Measurements from ENCODE around the gene BRAF.
A peak's percentile ranks its signal among the peaks of the same experiment; 100 is the strongest.
"Not testable (repeated sequence)": the region's sequence is repeated elsewhere in the genome, so short reads cannot be mapped to it uniquely, and the experiment has no call there.

Gene BRAF

DNA sequence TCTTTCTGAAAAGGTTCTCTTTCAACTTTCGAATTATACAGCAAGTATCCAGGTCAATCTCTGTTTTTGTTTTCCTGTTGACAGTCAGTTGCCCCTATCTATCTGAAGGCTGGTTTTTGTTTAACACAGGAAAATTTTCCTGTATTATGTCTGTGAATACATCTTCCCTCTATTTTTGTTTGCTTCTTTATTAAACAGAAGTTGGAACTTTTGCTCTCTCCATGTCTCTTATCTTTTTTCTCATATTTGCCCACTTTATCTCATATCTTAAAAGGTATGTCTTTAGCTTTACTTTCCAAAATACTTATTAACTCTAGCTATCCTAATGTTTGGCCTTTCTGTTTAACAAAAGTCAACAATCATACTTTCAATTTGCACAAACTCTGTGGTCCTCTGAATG lies 95.0 kb downstream of the BRAF start:
- Histone ChIP-seq H3K4me1 (ENCODE audit: control insufficient read depth in 1 of 2, insufficient read depth in 1 of 2, low read depth in 1 of 2, low read length in 1 of 2) (no peaks in the 10 kb centered on the region), H3K27me3 (no peaks in the 10 kb centered on the region), H3K36me3 (peaks cover 48% of the 10 kb centered on the region), H3K4me3 (ENCODE audit: low read depth in 1 of 2, low read length in 1 of 2) (no peak overlapping the region), H3K27ac (no peak overlapping the region), H3K9me3 (no peaks in the 10 kb centered on the region)
- TF ChIP-seq, protein P1, sequence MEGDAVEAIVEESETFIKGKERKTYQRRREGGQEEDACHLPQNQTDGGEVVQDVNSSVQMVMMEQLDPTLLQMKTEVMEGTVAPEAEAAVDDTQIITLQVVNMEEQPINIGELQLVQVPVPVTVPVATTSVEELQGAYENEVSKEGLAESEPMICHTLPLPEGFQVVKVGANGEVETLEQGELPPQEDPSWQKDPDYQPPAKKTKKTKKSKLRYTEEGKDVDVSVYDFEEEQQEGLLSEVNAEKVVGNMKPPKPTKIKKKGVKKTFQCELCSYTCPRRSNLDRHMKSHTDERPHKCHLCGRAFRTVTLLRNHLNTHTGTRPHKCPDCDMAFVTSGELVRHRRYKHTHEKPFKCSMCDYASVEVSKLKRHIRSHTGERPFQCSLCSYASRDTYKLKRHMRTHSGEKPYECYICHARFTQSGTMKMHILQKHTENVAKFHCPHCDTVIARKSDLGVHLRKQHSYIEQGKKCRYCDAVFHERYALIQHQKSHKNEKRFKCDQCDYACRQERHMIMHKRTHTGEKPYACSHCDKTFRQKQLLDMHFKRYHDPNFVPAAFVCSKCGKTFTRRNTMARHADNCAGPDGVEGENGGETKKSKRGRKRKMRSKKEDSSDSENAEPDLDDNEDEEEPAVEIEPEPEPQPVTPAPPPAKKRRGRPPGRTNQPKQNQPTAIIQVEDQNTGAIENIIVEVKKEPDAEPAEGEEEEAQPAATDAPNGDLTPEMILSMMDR (IDR thresholded peaks at IDR 0.05) = no peak

DNA sequence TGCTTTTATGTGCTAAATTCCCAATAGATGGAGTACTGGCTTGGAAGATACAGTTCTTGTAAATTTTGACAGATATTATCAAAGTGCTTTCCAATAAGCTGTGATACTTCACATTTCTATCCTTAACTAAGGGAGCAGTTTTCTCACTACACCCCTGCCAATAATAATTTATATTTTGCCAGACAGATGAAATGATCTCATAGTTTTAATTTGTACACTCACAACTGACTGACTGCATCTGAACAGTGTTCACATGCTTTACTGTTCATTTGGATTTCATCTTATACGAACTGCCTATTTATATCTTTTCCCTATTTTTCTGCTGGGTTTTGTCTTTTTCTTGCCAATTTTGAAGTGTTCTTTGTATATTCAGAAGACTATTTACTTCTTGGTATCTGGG lies 96.0 kb downstream of the BRAF start:
- Histone ChIP-seq H3K27me3 (no peaks in the 10 kb centered on the region), H3K4me3 (ENCODE audit: low read depth in 1 of 2, low read length in 1 of 2) (no peak overlapping the region), H3K9me3 (no peaks in the 10 kb centered on the region), H3K36me3 (peaks cover 38% of the 10 kb centered on the region), H3K27ac (no peak overlapping the region), H3K4me1 (ENCODE audit: control insufficient read depth in 1 of 2, insufficient read depth in 1 of 2, low read depth in 1 of 2, low read length in 1 of 2) (no peaks in the 10 kb centered on the region)
- TF ChIP-seq, protein P1 (IDR thresholded peaks at IDR 0.05) = no peak

- not testable (repeated sequence) for H3K36me3 ChIP-seq; H3K4me3 ChIP-seq (ENCODE audit: low read depth in 1 of 2, low read length in 1 of 2); H3K4me1 ChIP-seq (ENCODE audit: control insufficient read depth in 1 of 2, insufficient read depth in 1 of 2, low read depth in 1 of 2, low read length in 1 of 2); H3K27me3 ChIP-seq; H3K27ac ChIP-seq; H3K9me3 ChIP-seq
Observed at GRCh38 chr7:140817383-140817782, 107.3 kb downstream of the BRAF start.

- H3K27me3 ChIP-seq = no peaks in the 10 kb centered on the region
- TF ChIP-seq, protein P1 (IDR thresholded peaks at IDR 0.05) = peak; percentile 67
- H3K4me1 ChIP-seq (ENCODE audit: control insufficient read depth in 1 of 2, insufficient read depth in 1 of 2, low read depth in 1 of 2, low read length in 1 of 2) = peaks cover 0 to 5% of the 10 kb centered on the region in 2 experiments
- no peak overlapping the region for H3K27ac ChIP-seq
- H3K36me3 ChIP-seq = peaks cover 4% of the 10 kb centered on the region
- H3K4me3 ChIP-seq (ENCODE audit: low read depth in 1 of 2, low read length in 1 of 2) = no peak overlapping the region
- H3K9me3 ChIP-seq = no peaks in the 10 kb centered on the region
Observed at GRCh38 chr7:140810830-140811556, 113.7 kb downstream of the BRAF start.

- TF ChIP-seq, protein P1 (IDR thresholded peaks at IDR 0.05) = no peak
- no peaks in the 10 kb centered on the region for H3K9me3 ChIP-seq
- peaks cover 0 to 5% of the 10 kb centered on the region in 2 experiments for H3K4me1 ChIP-seq (ENCODE audit: control insufficient read depth in 1 of 2, insufficient read depth in 1 of 2, low read depth in 1 of 2, low read length in 1 of 2)
- H3K27ac ChIP-seq = no peak overlapping the region
- no peaks in the 10 kb centered on the region for H3K27me3 ChIP-seq
- no peak overlapping the region for H3K4me3 ChIP-seq (ENCODE audit: low read depth in 1 of 2, low read length in 1 of 2)
- peaks cover 7% of the 10 kb centered on the region for H3K36me3 ChIP-seq
Observed at GRCh38 chr7:140810385-140810784, 114.3 kb downstream of the BRAF start.

DNA sequence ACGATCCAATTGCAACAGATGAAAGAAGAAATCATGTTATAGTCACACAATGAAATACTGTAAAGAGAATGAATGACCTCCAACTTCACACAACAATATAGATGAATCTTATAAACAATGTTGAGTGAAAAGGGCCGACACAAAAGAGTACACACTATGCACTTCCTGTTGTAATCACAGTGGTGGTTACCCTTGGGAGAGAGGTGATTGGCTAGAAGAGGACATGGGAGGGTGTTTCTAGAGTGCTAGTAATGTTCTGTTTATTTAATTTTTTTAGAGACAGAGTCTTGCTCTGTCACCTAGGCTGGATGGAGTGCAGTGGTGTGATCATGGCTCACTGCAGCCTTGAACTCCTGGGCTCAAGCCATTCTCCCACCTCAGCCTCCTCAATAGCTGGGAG lies 145.8 kb downstream of the BRAF start:
- Histone ChIP-seq H3K27me3 (no peaks in the 10 kb centered on the region), H3K9me3 (no peaks in the 10 kb centered on the region), H3K36me3 (peaks cover 95% of the 10 kb centered on the region), H3K27ac (no peak overlapping the region), H3K4me1 (ENCODE audit: control insufficient read depth in 1 of 2, insufficient read depth in 1 of 2, low read depth in 1 of 2, low read length in 1 of 2) (no peaks in the 10 kb centered on the region), H3K4me3 (ENCODE audit: low read depth in 1 of 2, low read length in 1 of 2) (no peak overlapping the region)
- TF ChIP-seq, protein P1 (IDR thresholded peaks at IDR 0.05) = no peak
